Suppressor macrophage treated with lipopolysaccharide for 4 hours (primary cell): Measurements from ENCODE around the gene GPR68.
"Not testable (repeated sequence)": the region's sequence is repeated elsewhere in the genome, so short reads cannot be mapped to it uniquely, and the experiment has no call there.

Experiments used
- DNase-seq: peaks from one replicate; pipeline ENCODE4 v3.0.0-alpha.2; 2020

Gene GPR68

DNA sequence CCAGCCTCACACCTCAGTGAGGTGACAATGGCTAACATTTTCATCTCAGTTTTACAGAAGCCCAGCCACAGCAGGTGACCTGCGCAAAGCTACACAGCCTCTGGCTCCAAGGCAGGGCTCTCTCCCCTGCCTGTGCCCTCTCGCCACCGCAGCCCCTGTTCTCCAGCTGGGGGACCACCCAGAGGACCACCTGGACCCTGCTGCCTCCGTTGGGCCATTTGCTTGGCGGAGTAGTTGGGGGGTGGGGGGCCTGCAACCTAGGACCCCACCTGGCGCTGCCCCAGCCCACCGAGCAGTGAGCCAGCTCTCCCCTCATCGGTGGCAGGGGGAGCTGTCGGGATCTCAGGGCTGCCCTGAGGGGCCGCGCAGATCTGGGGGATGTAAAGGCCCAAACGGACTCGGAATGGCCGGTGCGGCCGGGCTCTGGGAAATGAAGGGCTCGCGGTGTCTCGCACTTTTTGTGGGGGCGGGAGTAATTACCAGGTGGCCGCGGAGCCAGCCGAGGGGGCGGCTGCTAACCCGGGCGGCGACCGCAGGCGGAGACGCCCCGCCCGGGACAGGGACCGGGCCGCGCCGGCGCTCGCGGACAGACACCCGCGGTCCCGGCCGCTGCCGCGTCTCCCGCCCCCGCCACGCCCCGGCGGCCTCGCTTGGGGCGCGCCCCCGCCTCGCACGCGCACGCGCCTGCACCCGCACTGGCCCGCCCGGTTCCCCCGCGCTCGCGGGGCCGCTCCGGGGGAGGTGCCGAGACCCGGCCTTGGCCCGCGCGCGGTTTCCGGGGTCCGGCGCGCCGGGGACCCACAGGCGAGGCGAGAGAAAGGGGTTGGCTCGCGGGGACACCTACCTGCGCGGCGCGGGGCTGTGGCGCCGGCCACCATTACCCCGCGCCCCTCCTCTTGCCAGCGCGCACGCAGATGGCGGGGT, 8.6 kb upstream of the GPR68 start:
- DNase-seq: no peak

DNA sequence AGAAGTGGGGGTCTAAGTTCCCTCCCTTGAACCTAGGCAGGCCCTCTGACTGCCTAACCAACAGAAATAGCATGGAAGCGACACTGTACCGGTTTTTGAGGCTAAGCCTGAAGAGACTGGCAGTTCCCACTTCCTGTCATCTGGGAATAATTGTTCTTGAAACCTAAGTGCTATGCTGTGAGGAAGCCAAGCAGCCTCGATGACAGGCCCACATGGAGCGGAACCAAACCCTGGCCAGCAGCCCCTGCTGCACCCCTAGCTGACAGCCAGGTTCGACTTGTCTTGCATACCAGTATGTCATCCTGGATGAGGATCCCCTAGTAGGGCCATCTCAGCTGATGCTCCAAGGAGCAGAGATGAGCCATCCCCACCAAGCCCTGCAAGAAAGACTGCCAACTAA, 6.4 kb upstream of the GPR68 start:
- DNase-seq: no peak

DNA sequence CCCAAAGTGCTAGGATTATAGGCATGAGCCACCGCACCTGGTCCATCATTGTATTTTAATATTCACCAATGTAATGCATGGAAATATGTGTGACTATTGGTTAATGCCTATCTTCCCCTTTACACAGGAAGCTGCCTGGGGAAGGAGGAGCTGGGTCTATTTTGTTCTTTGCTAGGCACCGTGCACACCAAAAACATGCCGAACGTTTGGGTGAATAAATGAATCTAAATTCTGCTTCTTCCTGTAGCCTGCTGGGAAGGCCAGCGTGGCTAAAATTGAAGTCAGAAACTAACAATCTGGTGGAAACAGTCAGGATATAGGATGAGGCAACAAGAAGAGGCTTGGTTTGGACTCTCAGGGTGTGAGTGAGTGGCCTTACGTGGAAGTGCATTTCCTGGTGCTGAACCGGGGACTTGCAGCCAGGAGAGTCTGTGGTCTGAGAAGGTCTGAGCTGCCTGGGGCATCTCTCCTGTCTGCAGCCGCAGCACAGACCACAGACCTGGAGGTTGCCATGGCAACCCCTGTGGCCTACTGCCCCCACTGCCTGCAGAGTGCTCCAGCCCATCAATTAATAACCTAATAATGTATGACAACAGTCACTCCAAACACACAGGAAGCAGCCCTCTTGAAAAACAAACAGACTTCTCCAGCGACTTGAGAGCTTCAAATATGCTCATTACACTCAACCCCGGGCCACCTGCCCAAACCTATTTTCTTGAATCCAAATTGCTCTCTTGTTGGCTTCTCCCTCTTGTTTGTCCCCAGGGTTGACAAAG, 5.5 kb upstream of the GPR68 start:
- DNase-seq: no peak

DNA sequence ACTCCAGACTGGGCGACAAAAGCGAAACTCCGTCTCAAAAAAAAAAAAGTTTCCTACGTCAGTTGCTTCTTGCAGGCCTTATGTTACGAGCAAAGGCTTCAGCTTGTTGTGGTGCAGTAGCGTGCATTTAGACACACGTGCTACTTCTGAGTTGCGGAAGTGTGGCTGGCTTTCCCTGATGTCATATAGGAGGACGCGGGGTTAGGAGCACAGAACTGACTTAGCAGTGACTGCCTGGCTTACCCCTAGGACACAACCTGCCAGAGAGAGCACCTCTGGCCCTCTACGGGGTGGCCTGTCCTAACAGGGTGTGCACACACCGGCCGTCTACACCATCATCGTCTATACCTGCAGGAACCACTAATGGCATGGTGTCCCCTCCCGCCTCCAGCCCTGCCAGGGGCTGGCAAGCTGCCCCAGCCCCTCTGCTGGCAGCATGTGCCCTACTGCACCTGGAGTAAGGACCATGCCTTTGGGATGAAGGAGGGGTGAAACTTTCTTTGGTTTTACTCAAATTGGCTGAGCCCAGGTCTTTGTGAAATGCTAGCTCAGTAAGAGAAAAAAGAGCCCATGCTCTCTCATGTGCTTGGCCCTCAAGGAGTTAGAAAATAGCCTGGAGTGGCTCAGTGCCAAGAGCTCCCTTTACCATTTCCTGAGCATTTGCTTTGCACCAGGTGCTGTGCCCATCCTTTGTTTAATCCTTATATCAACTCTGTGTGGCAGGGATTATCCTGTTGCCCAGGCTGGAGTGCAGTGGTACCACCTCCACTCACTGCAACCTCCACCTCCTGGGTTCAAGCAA, 1.7 kb upstream of the GPR68 start:
- DNase-seq: no peak

DNA sequence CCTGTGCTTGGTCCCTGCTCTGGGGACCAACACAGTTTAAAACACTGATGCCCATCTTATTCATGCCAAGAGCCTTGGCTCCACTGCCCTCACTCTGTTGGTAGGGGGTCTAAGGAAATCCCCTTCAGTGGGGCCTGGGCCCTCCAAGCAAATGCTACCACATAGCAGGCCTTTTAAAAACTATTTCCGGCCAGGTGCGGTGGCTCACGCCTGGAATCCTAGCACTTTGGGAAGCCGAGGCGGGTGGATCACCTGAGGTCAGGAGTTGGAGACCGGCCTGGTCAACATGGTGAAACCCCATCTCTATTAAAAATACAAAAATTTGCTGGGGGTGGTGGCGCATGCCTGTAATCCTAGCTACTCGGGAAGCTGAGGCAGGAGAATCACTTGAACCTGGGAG, 1.1 kb upstream of the GPR68 start:
- DNase-seq: not testable (repeated sequence)

DNA sequence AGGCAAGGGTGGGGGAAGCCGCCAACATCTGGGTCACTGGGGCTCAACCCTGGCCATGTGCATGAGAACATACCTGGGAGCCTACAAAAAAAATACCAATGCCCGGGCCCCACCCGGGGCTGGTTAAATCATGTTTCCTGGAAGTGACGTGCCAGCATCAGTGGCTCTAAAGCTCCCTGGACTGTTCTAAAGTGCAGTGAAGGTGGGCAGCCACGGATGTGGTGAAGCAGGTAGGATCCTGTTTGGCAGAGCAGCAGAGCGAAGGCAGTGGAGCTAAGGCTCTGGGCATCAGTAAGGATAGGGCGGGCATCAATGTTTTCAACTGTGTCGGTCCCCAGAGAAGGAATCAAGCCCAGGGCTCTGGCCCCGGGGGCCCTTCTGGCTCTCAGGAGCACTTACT, 525 bp upstream of the GPR68 start:
- no peak for DNase-seq

DNA sequence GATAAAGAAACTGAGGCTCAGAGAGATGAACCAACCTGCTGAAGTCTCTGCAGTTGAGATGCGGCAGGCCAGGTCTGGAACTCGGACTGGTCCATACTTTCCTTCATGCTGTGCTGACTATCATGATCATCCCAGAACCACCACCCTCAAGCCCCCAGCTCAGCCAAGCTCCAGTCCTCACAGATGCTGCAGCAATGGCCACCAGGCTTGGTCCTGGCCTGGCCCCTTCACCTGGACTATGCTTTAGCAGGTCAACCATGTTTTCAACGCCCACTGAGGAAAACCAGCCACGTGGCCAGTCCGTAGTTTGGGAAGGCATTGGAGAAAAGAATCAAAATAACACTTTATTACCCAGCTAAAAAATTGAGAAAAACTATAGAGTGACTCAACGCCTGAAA, 1.4 kb downstream of the GPR68 start:
- DNase-seq: no peak

DNA sequence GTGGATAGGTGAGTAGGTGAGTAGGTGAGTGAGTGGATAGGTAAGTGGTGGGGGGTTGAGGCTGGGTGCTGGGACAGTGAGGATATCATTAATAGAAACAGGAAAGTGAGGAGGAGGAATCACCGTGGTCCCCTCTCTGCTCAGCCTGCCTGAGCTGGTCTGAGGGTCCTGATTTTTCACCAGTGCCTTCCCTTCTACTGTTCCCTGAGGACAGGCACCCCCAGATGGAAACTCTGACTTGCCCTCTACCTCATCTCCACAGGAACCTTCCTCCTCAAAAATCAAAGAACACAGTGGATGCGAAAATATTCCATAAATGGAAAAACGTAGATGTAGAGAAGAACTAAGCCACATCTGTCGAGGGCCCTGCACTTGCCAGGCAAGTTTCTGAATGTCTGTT, 1.9 kb downstream of the GPR68 start:
- no peak for DNase-seq

DNA sequence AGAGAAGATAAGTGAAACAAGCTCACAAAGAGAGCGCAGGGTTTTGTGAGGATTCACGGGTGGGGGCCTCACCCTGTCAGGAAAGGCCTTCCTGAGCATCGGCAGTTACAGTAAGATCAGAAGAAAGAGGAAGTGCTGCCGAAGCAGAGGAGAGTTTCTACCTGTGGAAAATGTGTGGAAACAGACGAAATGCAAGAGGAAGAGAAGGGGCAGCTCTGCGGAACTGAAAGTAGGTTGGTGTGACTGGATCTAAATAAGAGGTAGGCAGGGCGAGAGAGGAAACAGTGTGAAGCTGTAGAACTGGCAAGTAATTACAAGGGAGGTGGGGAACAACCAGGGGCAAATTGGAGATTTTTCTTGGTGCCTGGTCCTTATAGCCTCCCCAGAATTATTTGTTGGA, 2.6 kb downstream of the GPR68 start:
- DNase-seq: peak; percentile 67

DNA sequence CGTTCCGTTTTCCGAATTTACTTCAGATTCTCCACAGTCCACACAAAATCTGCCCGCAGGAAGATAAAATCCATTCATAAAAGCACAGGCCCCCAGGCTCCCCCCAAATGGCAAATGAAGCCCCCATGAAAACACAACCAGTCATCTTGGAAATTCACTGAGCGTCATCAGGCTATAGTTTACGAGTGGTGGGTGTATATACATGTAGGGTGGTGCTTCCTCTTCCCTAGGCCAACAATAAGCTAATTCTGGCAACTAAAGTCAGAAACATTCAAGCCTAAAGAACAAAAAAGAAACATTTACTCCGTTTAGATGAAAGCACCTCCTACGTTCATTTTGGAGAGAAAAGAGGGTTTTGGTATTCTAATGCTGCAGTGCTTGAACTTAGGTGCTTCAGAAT, 5.8 kb downstream of the GPR68 start:
- DNase-seq: no peak

DNA sequence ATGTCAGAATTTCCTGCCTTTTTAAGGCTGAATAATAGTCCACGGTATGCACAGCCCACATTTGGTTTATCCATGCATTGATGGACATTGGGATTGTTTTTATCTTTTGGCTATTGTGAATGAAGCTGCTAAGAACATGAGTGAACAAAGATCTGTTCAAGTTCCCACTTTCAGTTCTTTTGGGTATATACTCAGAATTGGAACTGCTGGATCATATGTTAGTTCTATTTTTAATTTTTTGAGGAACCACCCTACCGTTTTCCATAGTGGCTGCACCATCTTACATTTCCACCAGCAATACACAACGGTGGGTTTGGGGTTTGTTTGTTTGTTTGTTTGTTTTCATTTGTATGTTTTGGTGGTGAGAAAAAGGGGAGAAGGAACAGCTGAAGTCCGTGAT, 6.4 kb downstream of the GPR68 start:
- peak; percentile 62 for DNase-seq

DNA sequence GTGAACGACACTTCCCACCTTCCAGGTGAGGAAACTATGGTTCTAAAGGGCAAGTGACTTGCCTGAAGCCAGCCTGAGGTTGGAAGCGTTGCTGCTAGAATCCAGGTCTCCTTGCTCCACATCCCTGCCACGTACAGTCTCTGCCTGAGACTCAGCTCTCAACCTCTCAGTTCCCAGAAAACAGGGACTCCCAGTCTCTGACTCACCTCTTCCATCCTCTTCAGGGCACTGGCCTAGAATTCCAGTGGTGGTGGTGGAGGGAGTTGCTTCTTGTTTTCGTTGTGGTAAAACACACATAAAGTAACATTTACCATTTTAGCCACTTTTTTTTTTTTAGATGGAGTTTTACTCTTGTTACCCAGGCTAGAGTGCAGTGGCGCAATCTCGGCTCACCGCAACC, 7.3 kb downstream of the GPR68 start:
- no peak for DNase-seq

DNA sequence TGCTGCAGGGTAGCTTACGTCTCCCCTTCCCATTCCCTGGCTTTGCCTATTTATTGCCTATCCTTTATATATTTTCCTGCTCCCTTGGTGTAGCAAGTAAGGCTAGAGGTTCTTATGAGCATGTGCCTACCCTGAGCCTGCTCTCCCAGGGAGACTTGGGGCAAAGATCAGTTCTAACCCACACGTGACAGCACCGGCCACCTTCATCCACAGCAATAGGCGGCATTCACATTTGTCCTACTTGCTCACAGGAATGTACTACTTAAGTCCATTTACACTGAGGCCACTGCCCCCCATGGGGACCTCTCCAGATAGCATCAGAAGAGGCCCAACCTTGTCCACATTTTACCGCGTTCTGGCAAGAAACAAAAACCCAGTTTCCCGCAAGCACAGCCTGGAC, 8.7 kb downstream of the GPR68 start:
- no peak for DNase-seq

DNA sequence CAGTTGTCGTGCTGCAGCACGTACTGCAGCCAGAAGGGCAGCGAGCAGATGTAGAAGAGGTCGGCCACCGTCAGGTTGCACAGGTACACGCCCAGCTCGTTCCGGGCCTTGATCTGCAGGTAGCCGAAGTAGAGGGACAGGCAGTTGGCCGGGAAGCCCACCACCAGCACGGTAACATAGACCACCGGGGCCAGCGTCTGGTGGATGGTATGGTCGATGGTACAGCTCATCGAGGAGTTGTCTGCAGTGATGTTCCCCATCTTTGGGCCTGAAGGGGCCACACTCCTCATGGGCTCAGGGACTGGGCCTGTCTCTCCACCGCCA, 9.8 kb downstream of the GPR68 start:
- DNase-seq: no peak

DNA sequence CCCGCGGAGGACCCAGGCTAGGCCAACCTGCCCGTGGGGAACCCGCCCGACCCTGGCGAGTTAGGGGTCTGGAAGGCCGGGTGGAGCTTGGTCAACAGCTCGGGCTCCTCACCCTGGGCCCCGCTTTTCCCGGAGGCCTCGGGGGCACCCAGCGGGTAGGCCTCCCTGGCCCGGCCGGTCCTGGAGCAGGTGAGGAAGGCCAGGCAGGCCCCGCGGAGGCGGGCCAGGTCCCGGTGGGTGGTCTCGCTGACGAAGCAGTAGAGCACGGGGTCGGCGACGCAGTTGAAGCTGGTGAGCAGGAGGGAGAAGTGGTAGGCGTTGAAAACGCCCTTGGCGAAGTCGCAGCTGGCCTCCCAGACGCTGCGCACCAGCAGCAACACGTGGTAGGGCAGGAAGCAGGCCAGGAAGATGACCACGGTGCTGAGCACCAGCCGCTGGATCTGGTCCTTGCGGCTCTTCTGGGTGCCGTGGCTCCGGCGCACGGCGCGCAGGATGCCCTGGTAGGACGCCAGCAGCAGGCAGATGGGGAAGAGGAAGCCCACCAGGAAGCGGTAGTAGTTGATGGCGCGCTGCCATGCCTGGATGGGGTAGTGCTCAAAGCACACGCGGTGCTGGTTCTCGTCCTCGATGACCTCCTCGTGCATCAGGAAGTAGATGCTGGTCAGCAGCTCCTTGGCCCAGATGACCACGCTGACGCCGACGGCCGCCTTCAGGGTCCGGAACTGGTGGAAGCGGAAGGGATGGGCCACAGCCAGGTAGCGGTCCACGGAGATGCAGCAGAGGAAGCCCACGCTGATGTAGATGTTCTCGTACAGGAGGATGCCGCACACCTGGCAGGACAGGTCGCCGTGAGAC, 10.3 kb downstream of the GPR68 start:
- no peak for DNase-seq

DNA sequence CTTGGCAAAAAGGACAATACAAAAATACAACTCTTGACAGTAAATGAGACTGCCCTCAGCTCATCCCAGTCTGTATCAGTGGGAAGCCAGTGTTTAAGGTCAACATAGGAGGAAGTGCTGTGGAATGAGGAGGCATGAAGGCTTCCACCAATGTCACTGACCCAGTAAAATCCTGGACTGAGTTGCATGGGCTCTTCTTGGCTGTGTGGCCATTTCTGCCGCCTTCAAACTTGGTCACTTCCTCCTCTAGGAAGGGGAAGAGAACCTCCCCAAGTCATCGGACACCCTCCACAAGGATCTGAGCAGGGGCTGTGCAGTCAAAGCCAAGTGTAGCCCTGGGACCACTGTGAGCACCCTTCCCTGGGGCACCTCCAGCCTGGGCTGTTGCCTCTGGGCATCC, 11.9 kb downstream of the GPR68 start:
- DNase-seq: peak; percentile 60

DNA sequence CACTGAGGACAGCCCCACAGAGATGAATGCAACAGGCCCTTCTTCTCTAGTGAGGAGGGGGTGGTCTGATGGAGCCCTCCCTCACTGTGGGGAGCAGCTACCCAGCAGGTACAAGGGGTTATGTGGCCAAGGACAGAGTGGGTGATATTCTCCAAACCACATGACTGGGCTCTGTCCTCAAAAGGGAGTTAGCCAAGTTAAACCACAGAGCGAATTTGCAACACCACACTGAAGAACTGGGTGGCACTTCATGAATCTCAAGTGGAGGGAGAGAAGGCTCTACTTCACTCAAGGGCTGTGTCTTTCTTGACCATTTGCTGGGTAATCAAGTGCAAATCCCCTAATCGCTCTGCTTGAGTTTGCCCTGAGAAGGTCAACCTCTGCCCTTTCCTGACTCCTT, 12.5 kb downstream of the GPR68 start:
- no peak for DNase-seq

DNA sequence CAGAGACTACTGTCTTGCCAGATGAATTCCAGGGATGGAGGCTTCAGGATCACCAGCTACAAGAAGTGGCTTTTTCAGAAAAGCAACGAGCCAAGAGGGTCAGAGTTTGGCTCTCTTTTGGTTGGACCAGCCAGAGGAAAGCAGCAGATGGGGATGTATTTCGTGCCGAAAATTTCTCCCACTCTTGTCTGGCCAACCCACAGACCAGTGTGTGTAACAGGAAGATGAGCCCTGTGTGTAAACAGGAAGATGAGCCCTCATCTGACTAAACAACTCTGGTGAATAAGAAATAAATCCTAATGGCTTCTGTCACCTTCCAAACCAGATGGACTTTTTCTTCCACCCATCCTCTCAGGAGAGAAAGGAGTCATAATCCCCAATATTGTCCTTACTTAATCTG, 13.1 kb downstream of the GPR68 start:
- DNase-seq: peak; percentile 59

DNA sequence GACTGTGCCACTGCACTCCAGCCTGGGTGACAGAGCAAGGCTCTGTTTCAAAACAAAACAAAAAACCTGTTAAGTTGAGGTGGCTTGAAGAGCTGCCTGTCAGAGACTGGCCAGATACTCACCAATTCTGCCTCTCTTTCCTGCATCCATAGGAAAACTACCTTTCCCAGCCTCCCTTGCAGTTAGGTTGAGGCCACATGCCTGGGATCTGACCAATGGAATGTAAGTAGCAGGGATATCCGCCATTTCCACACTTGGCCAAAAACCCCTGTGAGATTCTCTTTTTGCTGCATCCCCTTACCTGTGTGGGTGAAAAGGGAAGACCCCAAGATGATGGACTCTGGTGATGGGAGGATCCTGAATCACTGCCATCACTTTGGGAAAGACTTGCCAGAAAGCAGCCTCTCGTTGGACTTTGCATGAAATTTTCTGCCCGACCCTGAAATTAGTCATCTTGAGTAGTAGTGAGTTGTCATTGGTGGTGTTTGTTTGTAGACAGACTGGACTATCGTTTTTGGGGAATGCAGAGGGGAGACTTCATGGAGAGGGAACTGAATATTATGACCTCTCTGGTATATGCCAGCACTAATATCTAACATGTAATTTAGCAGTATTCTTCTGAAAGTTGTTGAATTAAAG, 14.0 kb downstream of the GPR68 start:
- no peak for DNase-seq

DNA sequence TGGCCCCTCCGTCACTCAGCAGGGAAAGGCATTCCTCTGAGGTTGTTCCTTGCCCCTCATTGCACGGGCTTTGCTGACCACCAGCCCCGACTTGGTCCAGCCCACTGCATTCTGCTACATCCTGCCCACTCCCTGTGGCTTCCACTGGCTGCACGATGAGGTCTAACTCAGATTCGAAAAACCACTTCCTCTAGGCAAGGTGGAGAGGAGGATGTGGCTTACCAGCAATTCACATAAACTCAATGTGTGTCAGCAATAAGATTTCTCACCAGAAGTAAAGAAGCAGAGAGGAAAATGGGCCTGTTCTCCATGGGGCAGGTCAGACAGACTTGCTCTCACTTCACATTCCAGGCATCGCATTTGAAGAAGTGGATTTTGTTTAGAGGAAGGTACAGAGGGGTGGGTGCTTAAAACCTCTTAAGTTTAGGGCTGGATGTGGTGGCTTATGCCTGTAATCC, 14.7 kb downstream of the GPR68 start:
- DNase-seq: peak; percentile 42

DNA sequence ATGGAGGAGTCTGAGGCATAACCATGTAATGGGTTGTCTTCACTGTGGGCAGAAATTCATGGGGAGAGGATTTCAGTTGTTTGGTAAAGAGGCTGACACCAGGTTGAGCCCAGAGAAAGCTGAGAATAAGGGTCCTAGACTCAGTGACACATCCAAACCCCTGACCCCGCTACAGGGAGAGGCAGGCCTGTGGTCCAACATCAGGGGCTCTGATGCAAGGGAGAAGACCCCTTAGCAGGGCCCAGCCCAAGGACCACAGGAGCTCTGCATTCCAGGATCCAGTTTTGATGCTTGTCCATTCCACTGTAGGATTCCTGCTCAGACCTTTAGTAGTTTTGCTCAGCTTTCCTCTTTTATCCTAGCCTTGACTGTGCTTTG, 15.5 kb downstream of the GPR68 start:
- DNase-seq: no peak
